ENCODE data around the gene EML6.
"Not testable (repeated sequence)": the region's sequence is repeated elsewhere in the genome, so short reads cannot be mapped to it uniquely, and the experiment has no call there.

The EML6 gene

DNA sequence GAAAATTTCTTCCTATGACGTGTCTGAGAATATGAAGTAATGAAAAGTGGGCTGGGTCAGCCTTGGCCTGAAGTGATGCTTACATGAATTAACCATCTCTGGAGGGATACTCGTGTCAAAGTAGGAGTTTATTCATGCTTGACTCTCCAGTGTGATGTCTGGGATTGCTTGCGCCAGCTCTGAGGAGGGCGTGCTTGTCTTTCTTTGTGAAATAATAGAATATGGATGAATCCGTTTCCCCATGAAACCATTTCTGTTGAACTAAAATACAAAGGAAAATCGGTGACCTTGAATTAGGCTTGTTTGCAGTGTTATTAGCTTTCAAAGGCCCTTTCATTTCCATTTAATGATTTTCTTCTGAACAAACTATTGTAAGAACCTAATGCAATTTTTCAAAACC is 77.9 kb downstream of the EML6 start:
- DNase-seq (ENCODE audit: low read depth in 2 of 2), result no peak

GRCh38 chr2:54803783-54804751 is 80.6 kb downstream of the EML6 start:
- no peak for DNase-seq (ENCODE audit: low read depth in 2 of 2)

GRCh38 chr2:54805255-54805654 is 81.8 kb downstream of the EML6 start:
- DNase-seq (ENCODE audit: low read depth in 2 of 2), result no peak

DNA sequence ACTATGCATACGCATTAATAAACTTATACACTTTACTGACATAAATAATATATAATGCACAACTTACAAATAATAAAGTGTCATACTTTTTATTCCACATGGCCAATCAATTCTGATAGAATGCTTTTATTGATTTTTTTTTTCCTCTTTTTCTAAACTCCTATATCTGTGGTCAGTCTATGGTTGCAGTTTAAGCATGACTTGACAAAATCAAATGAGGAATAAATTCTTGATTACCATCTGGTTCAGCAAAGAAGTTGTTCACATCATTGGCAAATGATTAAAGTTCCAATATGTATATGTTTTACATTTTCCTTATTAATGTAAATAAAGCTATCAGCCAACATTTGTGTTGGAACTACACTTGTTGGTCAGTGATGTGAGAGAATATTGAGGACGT is 83.5 kb downstream of the EML6 start:
- DNase-seq (ENCODE audit: low read depth in 2 of 2), result no peak

DNA sequence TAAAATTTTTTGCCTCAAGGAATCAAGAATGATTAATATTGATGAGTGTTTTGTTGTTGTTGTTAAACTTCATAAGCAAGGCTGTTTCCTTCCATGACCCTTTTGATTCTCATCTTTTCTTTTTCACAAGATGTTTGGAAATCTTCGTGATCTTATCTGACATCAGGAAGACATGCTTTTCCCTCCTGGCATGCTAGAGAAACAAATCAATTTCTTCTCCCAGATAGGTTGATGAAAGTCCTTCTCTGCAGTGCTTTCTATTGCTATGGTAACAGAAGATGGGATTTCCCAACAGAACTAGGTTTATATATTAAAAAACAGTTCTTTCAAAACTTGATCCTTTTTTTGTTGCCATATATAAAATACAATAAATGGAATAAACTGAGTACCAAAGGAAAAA is 85.2 kb downstream of the EML6 start:
- no peak for DNase-seq (ENCODE audit: low read depth in 2 of 2)

DNA sequence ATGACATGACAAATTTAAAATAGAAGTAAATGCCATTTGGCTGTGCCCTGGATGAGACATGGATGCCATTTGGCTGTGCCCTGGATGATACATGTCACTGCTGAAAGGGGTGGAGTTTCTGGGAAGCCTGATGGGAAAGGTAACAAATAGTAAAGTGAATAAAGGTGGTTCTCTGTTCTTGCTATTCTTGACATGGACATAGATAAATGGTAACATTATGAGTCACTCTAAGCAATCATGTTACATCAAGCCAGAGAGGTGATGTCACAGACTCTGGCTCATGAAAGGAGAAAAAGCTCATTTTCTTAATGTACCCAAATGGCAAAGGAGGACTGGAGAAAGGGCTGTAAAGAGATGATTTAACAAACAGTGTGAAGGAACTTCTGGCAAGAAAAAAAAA is 86.4 kb downstream of the EML6 start:
- no peak for DNase-seq (ENCODE audit: low read depth in 2 of 2)

GRCh38 chr2:54810246-54810645 is 86.8 kb downstream of the EML6 start:
- no peak for DNase-seq (ENCODE audit: low read depth in 2 of 2)

DNA sequence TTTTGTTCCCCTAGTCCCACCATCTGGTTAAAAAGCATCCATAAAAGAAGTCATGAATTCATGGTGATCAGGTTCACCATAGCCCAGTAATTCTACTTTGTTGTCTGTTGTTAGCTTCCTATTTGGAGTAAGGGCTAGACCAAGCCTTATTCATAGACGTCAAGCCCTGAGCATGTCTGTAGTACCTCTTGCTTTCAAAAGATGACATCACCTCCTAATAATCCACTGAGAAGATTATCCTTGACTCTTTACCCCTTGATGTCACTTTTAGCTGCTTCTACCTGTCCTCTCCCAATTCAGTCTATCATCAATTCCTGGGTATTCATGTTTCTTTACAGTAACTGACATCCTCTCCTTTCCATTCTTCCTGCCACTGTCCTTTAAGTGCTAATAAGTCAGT is 90.1 kb downstream of the EML6 start:
- DNase-seq (ENCODE audit: low read depth in 2 of 2), result no peak

- DNase-seq (ENCODE audit: low read depth in 2 of 2), result no peak
Measured at GRCh38 chr2:54814389-54815147, 91.1 kb downstream of the EML6 start.

GRCh38 chr2:54815148-54815539 is 91.7 kb downstream of the EML6 start:
- no peak for DNase-seq (ENCODE audit: low read depth in 2 of 2)

DNA sequence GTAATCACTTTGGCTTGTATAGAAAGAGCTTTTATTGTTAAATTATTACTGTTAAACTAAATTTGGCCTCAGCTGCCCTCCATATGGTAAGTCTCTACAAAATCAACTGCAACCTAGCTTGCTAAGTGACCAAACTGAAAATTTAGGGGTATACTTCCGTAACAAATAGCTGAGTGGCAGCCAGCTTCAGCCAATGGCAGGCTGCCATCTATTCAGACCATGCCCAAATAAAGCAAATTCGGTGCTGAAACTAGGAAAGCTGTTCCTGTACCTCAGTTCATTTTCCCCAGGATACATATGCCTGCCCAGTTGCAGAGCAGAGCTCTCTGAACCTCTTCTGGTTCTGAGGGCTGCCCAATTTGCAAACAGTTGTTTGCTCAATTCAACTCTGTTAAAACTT is 94.8 kb downstream of the EML6 start:
- no peak for DNase-seq (ENCODE audit: low read depth in 2 of 2)

DNA sequence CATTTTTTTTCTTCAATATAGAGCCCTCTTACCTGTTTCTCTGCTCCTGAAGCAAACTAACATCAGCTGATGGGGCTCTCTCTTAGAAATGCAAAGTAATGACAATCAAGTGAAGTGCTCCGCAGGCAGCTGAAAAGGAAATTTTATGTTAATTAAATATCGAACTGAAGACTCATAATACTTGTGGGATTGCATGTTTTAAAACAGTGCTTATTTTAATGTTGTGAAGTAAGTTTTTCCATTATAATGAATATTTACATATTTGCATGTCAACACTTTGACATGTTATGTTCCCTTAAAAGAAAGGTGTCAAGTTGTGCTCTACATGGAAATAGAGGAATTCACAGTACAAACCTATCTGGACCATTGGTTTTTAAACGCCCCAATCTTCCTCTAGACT is 97.1 kb downstream of the EML6 start:
- no peak for DNase-seq (ENCODE audit: low read depth in 2 of 2)

DNA sequence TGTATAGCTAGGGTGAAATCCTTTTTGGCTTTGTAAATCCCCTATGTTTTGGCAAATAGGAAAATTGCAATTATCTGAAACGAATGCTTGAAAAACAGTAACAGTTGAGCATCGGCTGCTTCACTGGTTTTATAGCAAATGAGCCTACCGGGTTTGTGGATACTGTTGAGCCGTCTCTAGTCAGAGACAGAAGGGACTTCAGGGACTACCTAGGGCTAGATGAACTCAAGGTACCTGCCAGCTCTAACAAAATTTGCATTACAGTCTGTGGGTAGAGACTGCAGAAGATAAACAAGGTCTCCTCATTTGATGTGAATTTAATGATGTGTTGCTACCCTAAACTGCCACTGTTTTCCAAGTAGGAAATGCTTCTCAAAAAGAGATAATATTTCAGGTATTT is 101.1 kb downstream of the EML6 start:
- no peak for DNase-seq (ENCODE audit: low read depth in 2 of 2)

- DNase-seq (ENCODE audit: low read depth in 2 of 2), result no peak
Measured at GRCh38 chr2:54830546-54830945, 107.1 kb downstream of the EML6 start.

DNA sequence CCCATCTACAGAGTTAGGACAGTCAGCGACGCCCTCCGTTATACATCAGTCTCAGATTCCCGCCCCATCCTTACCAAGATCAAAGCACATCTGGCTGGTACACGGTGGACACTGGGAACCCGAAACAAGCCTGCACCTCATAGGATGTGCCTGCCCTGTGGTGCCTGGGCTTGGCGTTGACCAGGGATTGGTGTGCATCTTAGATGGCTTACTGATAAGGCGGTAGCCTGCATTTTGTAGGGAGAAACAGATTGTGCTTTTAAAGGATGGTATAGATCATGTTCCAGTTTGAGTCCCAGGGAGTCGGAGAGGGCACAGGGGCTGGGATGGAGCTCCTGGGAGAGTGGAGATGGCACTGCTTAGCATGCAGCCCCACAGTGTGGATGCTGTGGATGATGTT is 108.0 kb downstream of the EML6 start:
- no peak for DNase-seq (ENCODE audit: low read depth in 2 of 2)

- no peak for DNase-seq (ENCODE audit: low read depth in 2 of 2)
Measured at GRCh38 chr2:54834721-54835120, 111.3 kb downstream of the EML6 start.

- no peak for DNase-seq (ENCODE audit: low read depth in 2 of 2)
Measured at GRCh38 chr2:54836477-54836876, 113.0 kb downstream of the EML6 start.

DNA sequence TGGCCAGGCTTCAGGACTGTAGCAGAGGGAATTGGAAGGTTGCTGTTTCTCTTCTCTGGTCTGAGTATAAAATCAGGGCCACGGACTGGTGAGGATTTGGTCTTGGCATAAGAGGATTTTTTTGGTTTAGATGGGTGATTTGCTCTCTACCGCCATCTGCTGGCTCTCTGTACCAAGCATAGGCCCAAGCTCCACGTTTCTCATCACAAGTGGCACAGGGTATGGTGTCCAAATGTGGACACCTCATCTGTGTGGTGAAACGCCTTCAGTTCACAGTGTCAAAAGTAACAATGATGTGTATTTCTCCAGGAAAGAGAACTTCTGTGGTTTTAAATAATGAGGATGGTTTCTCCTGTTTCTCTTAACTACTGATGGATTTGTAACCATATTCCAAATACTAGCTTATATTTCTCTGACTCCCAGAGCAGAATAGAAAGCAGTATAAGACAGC is 115.1 kb downstream of the EML6 start:
- peak; percentile 15 to 33 for DNase-seq (ENCODE audit: low read depth in 2 of 2)

DNA sequence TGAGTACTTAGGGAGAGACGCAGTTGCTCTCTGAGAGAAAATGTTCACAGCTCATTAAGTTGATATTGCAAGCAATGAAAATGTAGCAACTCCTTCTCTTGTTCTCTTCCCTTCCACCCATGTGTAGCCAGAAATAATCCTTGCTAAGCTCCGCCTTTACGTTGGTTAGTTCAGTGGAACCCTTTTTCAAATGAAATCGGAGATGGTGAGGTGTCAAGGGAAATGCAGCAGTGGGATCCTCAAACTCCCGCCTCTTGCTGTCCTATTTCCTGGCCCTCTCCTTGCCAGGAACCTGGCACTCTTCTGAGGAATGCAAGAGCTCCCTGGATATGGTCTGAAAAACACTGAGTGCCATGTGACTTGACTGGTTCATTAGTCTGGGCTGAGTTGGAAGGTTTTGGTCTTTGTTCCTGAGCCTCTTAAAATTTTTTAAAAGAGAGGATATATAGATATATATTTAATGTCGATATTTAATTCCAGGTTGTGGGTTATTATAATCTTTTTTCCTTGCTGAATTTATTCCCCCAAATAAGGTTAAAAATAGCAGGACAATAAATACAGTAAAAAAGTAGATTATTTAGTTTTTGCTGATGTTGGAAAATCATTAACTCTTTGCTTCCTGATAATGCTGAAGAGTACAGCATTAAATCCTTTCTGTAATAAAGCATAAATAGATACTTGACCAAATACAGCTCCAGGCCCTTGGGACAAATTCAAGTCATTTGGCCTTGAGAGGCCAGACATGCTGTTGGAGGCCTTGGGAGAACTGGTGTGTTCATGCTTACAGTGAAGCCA is 116.2 kb downstream of the EML6 start:
- no peak for DNase-seq (ENCODE audit: low read depth in 2 of 2)

GRCh38 chr2:54840559-54841468 is 117.4 kb downstream of the EML6 start:
- DNase-seq (ENCODE audit: low read depth in 2 of 2), result no peak

- not testable (repeated sequence) for DNase-seq (ENCODE audit: low read depth in 2 of 2)
Measured at GRCh38 chr2:54841500-54841899, 118.0 kb downstream of the EML6 start.
